ENCODE results near the gene CNOT6L.

The CNOT6L gene

DNA sequence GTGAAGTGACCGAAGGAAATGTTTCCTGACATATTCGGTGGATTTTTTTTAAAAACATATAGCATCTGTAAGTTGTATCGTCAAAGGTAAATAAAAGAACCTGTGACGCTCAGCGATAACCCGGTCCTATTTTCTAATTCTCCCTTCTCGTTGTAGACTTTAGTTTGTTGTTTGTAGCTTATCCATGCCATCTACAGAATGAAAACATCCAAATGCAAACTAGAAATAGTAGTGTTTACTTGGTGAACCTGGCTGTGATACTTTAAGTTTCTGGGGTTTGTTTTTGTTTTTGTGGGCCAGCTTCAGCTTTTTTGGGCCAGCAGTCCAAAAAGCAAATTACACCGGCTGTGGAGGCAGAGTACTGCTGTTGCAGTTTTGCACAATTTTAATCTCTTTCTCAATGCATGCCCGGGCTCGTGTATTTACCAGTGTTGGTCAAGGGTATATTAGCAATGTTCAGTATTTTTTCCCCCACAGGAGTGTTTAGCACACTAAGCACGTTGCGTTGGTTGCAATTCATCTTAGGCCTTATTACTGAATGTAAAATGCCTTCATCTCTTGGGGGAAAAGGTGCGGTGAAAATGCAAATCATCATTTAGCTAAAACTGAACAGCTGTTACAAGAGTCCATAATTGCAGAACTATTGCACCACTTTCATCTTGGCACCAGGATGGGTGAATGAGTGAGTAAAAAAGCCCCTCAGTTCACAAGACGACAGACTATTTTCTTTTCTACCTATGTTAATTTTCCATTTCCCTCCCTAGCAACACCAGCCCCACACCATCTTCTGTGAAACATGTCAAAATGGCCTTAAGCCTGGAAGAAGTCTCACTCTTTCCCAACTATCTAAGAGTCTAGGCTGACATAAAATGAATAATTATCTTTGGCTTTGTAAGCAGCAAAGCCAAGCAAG is 1.7 kb upstream of the CNOT6L start:
- DNase-seq (ENCODE audit: low read depth in 2 of 2), result no peak

- DNase-seq (ENCODE audit: low read depth in 2 of 2), result peak; percentile 90 to 96
Observed at GRCh38 chr4:77819843-77820648, 878 bp upstream of the CNOT6L start.

DNA sequence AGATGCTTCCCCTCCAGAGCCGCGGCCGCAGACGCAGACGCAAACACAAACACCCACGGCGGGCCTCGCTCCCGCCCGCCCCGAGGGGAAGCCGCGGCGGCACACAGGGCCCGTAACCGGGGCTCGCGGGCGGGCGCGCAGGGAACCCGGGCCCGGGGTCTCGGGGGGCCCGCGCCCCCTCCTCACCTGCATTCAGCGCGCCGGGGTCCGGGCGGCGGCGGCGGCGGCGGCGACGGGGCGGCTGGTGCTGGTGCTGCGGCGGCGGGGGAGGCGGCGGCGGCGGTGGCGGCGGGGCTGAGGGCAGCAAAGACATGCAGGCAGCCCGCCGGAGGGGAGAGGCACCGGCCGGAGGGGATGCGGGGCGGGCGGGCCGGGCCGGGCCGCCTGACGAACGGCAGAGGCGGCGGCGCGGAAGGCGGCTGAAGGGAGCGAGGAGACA is 255 bp upstream of the CNOT6L start:
- peak in 1 of 2 donors; percentile 23 for DNase-seq (ENCODE audit: low read depth in 2 of 2)

DNA sequence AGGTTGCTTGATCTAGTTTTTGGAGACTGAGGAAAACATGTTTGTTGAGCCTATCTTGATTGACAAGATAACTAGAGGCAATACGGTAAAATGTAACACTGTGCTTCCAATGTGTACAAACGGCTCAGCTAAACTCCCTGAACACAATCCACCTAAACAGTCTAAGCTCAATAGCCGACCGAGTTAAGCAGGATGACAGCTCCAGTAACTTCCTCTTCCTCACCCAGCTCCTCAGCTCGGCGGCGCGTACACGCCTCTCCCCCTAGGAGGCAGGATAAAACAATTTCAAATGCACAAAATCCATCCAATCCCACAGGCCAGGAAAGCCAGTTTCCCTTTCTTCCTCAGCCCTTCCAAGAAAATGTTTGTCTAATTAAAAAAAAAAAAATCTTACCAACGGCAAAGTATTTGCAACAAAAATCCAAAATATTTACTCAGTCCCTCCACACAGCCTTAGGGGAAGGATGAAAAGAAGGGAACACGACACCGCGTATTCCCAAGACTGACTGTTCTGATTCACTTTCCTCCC is 1.0 kb downstream of the CNOT6L start:
- DNase-seq (ENCODE audit: low read depth in 2 of 2), result peak; percentile 19 to 31

GRCh38 chr4:77817304-77818072 is 1.7 kb downstream of the CNOT6L start:
- no peak for DNase-seq (ENCODE audit: low read depth in 2 of 2)

- DNase-seq (ENCODE audit: low read depth in 2 of 2), result no peak
Observed at GRCh38 chr4:77816546-77816945, 2.6 kb downstream of the CNOT6L start.

- no peak for DNase-seq (ENCODE audit: low read depth in 2 of 2)
Observed at GRCh38 chr4:77815636-77816035, 3.5 kb downstream of the CNOT6L start.

DNA sequence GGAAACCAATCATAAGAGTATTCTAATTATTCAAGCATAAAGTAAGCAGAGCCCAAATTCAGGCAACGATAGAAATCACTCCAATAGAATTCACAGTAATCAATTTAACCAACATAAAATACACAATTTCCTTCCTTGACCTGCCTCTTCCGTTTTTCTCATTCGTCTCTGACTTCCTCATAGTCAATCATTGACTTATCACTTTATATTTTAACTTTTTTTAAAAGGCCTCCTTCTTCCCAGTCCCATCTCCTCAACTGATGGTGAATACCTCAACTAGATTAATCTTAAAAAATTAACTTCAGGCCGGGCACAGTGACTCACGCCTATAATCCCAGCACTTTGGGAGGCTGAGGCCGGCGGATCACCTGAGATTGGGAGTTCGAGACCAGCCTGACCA is 13.3 kb downstream of the CNOT6L start:
- no peak for DNase-seq (ENCODE audit: low read depth in 2 of 2)

- no peak for DNase-seq (ENCODE audit: low read depth in 2 of 2)
Observed at GRCh38 chr4:77804471-77804870, 14.7 kb downstream of the CNOT6L start.

DNA sequence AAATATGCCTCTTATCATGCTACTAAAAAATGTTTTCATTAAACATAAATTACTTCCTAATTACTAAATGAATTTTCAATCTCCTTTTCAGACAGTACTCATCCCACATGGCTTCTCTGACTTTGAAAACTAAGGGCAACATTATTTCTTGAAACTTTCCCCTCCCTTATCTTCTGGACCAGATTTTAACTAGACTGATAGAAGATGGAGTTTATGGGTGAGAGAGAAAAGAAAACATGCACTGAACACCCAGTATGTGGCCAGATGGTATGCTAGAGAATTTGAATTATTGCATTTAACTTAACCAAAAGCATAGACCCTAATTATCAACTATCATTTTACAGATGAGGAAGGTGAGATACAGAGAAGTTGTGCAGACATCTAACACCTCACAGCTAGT is 16.8 kb downstream of the CNOT6L start:
- no peak for DNase-seq (ENCODE audit: low read depth in 2 of 2)

- no peak for DNase-seq (ENCODE audit: low read depth in 2 of 2)
Observed at GRCh38 chr4:77801260-77801608, 17.9 kb downstream of the CNOT6L start.

DNA sequence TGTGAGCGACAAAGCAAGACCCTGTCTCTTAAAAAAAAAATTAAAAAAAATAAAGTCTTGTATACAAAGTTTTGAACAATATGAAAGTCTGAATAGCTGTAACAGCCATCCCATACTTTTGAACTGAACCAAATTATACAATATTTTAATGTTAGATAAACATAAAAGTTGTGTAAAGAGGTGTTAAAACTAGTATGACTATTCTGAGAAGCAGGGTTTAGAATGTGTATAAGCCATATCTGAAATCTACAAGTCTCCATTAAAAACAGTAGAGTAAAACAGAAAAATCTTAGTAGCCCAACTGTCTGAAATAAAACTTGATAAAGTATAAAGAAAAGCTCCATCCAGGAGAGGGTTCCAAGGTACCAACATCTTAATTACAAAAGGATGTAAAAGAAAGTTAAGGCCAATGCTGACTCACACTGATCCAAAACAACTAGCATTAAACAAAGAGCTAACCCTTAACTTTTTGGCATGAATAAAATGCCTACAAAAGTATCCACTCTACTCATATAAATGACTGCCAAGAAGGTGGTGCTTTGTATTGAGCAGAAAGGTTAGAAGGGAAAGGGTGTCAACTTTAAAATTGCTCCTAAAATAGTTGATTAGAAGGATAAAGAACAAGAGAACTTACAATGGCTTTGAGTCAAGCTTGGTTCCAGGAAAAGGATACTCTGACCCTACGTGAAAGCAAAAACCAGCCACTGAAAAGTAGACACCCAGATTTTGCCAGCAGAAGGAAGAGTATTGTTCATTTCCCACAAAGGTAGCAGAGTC is 18.5 kb downstream of the CNOT6L start:
- no peak for DNase-seq (ENCODE audit: low read depth in 2 of 2)

- DNase-seq (ENCODE audit: low read depth in 2 of 2), result no peak
Observed at GRCh38 chr4:77800077-77800476, 19.1 kb downstream of the CNOT6L start.

- no peak for DNase-seq (ENCODE audit: low read depth in 2 of 2)
Observed at GRCh38 chr4:77798385-77798784, 20.8 kb downstream of the CNOT6L start.

- no peak for DNase-seq (ENCODE audit: low read depth in 2 of 2)
Observed at GRCh38 chr4:77797239-77797638, 21.9 kb downstream of the CNOT6L start.

DNA sequence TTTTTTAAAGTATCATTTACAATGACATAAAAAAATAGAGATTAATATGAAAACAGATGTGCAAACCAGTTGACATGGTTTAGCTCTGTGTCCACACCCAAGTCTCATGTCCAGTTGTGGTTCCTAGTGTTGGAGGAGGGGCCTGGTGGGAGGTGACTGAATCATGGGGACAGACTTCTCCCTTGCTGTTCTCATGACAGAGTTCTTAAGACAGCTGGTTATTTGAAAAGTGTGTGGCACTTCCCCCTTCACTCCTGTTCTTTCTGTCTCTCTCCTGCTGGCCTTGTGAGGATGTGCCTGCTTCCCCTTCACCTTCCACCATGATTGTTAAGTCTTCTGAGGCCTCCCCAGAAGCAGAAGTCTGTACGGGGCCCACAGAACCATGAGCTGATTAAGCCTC is 23.8 kb downstream of the CNOT6L start:
- no peak for DNase-seq (ENCODE audit: low read depth in 2 of 2)

- no peak for DNase-seq (ENCODE audit: low read depth in 2 of 2)
Observed at GRCh38 chr4:77790146-77790545, 29.0 kb downstream of the CNOT6L start.

DNA sequence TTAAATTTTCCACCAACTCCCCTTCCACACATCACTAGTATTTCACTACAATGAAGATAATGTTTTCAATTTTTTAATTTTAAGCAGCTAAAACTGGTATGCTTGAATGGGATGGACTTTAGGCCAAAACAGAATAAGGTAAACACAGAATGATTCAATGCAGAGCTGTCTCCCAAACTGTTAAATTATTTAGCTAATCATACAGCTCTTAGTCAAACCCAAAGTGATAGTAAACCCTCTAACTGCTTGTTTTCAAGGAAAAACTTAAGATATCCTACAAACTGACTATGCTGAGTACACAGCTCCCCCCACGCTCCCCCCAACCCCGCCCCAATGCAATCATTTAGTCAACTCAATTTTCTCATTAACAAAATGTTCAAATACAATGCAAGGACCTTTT is 30.2 kb downstream of the CNOT6L start:
- DNase-seq (ENCODE audit: low read depth in 2 of 2), result no peak

GRCh38 chr4:77787969-77788368 is 31.2 kb downstream of the CNOT6L start:
- DNase-seq (ENCODE audit: low read depth in 2 of 2), result no peak

- no peak for DNase-seq (ENCODE audit: low read depth in 2 of 2)
Observed at GRCh38 chr4:77785669-77786068, 33.5 kb downstream of the CNOT6L start.

GRCh38 chr4:77783895-77784294 is 35.3 kb downstream of the CNOT6L start:
- no peak for DNase-seq (ENCODE audit: low read depth in 2 of 2)

Measured in activated CD4-positive, alpha-beta T cell treated with anti-CD3 and anti-CD28 coated beads for 24 hours (primary cell).